SK-N-MC (cell line): ENCODE data around the gene TRAPPC2L.

Experiments
- EZH2 ChIP-seq: fragments of 200-600 bp; sonication (generic); IDR thresholded peaks from one replicate; pipeline ENCODE4 v1.6.1; 2017; ENCODE audit warnings: antibody characterized with exemption
- FOXP2 ChIP-seq: optimal IDR thresholded peaks from 2 replicates; pipeline ENCODE3; 2011; ENCODE audit warnings: mild to moderate bottlenecking, moderate library complexity; ENCODE audit not compliant: insufficient read depth; ENCODE audit errors: extremely low read length, control extremely low read depth
- POLR2AphosphoS5 ChIP-seq: IDR thresholded peaks from 2 replicates; pipeline ENCODE4 v1.6.1; 2012; ENCODE audit warnings: mild to moderate bottlenecking, low read depth, low read length, borderline replicate concordance

GRCh38 chr16:88878967-88879787 lies 22.2 kb downstream of the TRAPPC2L start:
- TF ChIP-seq EZH2 (no peak), POLR2AphosphoS5 (no peak), FOXP2 (no peak)
